Nephron progenitor cell (in vitro differentiated cells): ENCODE measurements around the gene SLC36A4.

ENCODE experiments used
- DNase-seq: peaks from one replicate; pipeline ENCODE4 v3.0.0; 2021
- H3K27ac Mint-ChIP-seq: 2 replicates; pipeline ENCODE4 v1.8.0; 2021; ENCODE audit warnings: mild to moderate bottlenecking, moderate library complexity, mixed read lengths
- H3K27me3 Mint-ChIP-seq: 2 replicates; pipeline ENCODE4 v1.8.0; 2021; ENCODE audit warnings: mild to moderate bottlenecking, low read depth, mixed read lengths; ENCODE audit not compliant: poor library complexity
- H3K36me3 Mint-ChIP-seq: 2 replicates; pipeline ENCODE4 v1.8.0; 2021; ENCODE audit warnings: low read depth, mixed read lengths
- H3K4me1 Mint-ChIP-seq: 2 replicates; pipeline ENCODE4 v1.8.0; 2021; ENCODE audit warnings: mixed read lengths
- H3K4me3 Mint-ChIP-seq: 2 replicates; pipeline ENCODE4 v1.8.0; 2021; ENCODE audit warnings: mild to moderate bottlenecking, moderate library complexity, mixed read lengths
- H3K9me3 Mint-ChIP-seq: 2 replicates; pipeline ENCODE4 v1.8.0; 2021; ENCODE audit warnings: mild to moderate bottlenecking, moderate library complexity, mixed read lengths
- TF ChIP-seq, protein P1 (sequence below): fragments of 200-600 bp; sonication (generic); IDR thresholded peaks from 2 replicates; pipeline ENCODE4 v1.5.0; 2021; ENCODE audit warnings: antibody characterized with exemption

The SLC36A4 gene

DNA sequence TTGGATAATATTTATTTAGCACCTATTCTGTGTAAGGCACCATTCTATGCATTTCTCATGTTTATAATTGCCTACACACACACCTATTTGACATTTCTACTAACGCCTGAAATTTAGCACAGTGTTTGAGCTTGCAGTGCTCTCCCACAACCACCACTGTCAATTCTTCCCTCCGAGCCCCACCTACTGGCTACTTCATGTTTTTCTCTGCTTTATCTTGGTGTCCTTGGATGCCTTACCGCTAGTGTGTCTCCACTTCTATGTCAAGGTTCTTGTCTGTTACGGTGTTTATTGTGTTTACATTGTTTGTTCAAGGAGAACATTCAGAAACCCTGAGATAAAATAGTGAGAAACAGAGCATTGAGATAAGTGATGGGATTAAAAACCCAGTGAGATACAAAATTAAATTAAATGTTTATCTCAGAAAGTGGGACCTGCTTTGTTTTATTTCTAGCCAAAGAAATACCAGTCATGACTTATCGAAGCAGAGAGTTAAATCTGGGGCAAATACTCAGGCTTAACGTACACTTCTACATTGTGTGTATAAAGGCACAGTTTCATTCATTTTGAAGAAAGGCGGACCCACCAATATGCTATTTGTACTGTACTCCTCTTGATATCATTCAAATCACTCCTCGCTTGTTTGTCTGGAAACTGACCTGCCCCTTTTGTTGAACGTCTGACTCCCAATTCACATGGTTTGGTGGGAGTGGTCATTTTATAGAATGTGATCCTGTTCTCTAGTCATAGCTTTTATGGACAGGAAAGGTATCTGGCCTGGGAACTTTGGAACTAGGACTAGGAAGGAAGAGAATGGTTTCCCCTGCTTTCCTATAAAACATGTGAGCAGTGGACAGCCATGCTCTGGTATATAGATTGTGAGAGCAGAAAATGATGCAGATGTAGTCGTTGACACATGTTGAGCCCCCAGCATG lies 39.2 kb upstream of the SLC36A4 start:
- no peak overlapping the region for H3K27ac Mint-ChIP-seq
- peak; percentile 35 for DNase-seq

DNA sequence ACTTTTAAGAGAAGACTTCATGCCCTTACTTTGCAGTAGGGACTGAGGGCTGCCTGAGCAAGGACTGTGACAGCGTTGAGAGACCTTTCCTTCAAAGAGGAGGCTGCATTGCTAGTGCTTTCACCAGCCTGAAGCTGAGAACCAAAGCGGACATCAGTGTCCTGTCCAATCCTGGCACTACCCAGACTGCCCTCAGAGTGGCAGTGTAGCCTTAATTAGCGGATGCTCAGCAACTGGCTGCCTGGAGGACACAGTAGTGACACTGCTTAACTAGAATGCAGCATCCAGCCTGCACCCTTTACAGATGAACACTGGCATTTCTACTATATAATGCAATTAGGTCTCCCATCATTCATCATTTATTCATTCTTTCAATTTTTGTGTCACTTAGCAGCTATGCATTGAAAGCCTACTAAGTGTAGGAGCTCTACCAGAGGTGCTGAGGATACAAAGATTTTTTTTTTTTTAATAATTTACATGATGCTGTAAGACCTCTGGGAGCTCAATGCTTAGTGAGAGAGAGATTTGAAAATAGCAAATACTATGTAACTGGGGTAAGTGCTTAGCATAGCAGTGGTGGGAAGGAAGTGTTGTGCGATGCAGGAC lies 36.9 kb upstream of the SLC36A4 start:
- H3K4me3 Mint-ChIP-seq: no peak overlapping the region
- no peaks in the 10 kb centered on the region for H3K36me3 Mint-ChIP-seq
- peaks cover 13% of the 10 kb centered on the region for H3K27me3 Mint-ChIP-seq
- H3K9me3 Mint-ChIP-seq: no peaks in the 10 kb centered on the region
- peaks cover 13% of the 10 kb centered on the region for H3K4me1 Mint-ChIP-seq
- no peak overlapping the region for H3K27ac Mint-ChIP-seq
- TF ChIP-seq, protein P1, sequence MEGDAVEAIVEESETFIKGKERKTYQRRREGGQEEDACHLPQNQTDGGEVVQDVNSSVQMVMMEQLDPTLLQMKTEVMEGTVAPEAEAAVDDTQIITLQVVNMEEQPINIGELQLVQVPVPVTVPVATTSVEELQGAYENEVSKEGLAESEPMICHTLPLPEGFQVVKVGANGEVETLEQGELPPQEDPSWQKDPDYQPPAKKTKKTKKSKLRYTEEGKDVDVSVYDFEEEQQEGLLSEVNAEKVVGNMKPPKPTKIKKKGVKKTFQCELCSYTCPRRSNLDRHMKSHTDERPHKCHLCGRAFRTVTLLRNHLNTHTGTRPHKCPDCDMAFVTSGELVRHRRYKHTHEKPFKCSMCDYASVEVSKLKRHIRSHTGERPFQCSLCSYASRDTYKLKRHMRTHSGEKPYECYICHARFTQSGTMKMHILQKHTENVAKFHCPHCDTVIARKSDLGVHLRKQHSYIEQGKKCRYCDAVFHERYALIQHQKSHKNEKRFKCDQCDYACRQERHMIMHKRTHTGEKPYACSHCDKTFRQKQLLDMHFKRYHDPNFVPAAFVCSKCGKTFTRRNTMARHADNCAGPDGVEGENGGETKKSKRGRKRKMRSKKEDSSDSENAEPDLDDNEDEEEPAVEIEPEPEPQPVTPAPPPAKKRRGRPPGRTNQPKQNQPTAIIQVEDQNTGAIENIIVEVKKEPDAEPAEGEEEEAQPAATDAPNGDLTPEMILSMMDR: peak; percentile 91
- DNase-seq: peak; percentile 83

More for the DNA sequence above, 39.2 kb upstream of the SLC36A4 start:
- Mint-ChIP-seq H3K9me3 (no peaks in the 10 kb centered on the region), H3K27me3 (peaks cover 9% of the 10 kb centered on the region), H3K4me1 (peaks cover 13% of the 10 kb centered on the region), H3K4me3 (no peak overlapping the region), H3K36me3 (no peaks in the 10 kb centered on the region)
- TF ChIP-seq, protein P1: peak; percentile 43

DNA sequence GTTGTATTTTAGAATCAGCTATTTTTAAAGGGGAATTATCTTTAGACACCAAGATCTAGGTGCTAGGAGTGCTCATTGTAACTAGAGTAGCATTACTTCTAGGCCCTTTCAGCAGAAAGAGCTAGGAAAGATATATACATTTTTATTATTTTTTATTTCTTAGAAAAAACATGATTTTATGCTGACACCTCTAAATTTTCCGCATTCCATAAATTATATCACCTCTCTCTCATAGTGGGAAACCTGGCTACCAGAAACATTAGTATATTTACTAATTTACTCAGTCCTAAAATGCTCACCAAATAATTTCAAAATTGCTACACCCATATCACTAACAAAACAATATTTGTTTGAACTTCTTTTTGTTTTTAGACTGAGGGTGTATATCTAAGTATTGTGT lies 32.1 kb upstream of the SLC36A4 start:
- TF ChIP-seq, protein P1: no peak
- Mint-ChIP-seq H3K4me3 (no peak overlapping the region), H3K36me3 (no peaks in the 10 kb centered on the region), H3K27ac (no peak overlapping the region), H3K4me1 (no peaks in the 10 kb centered on the region), H3K27me3 (peaks cover 8% of the 10 kb centered on the region), H3K9me3 (no peaks in the 10 kb centered on the region)
- no peak for DNase-seq

DNA sequence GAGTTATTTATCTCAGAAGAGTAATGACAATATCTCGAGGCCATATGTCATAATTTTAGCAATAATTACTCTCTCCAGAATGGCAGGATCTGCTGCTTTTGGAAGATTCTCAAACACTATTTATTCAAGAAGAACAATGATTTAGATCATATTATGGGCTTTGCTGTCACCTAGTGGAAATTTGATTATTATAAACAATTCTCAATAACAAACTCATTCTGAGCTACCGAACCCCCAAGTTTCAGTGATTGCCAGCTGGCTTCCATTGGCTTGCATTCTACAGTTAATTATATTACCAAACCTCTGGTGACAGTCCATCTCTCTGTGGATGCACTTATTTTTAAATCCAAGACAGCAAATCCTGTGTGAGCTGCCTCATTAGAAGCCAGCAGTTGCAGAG lies 27.9 kb upstream of the SLC36A4 start:
- no peaks in the 10 kb centered on the region for H3K4me1 Mint-ChIP-seq
- H3K36me3 Mint-ChIP-seq: no peaks in the 10 kb centered on the region
- H3K4me3 Mint-ChIP-seq: no peak overlapping the region
- H3K27ac Mint-ChIP-seq: no peak overlapping the region
- H3K27me3 Mint-ChIP-seq: peaks cover 7% of the 10 kb centered on the region
- TF ChIP-seq, protein P1: no peak
- DNase-seq: no peak
- no peaks in the 10 kb centered on the region for H3K9me3 Mint-ChIP-seq

DNA sequence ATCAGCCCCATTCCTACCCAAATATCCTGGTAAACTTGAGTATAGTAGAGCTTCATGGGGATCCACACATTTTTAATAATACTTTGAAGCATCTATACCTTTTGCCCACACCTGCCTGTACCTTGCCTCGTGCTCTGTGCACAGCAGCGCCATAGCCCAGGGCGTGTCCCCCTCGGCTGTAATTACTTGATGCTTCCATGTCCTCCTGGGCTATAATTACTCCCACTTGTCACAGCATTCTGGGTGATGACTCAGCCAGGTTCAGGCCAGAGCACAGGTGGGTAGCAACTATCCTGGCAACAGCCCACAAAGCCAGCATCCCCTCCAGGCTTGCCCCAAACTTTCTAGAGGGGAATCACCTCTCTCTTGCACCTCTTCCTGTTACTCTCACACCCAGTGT lies 23.7 kb upstream of the SLC36A4 start:
- DNase-seq: no peak
- H3K27ac Mint-ChIP-seq: no peak overlapping the region
- H3K27me3 Mint-ChIP-seq: peaks cover 9% of the 10 kb centered on the region
- no peaks in the 10 kb centered on the region for H3K9me3 Mint-ChIP-seq
- H3K36me3 Mint-ChIP-seq: no peaks in the 10 kb centered on the region
- TF ChIP-seq, protein P1: no peak
- peaks cover 33% of the 10 kb centered on the region for H3K4me1 Mint-ChIP-seq
- no peak overlapping the region for H3K4me3 Mint-ChIP-seq
